Measurements from ENCODE around the gene CCDC7.
"Not testable (repeated sequence)": the region's sequence is repeated elsewhere in the genome, so short reads cannot be mapped to it uniquely, and the experiment has no call there.

The CCDC7 gene

GRCh38 chr10:32582946-32583345 lies 137.0 kb downstream of the CCDC7 start:
- no peak for DNase-seq

GRCh38 chr10:32598022-32598421 lies 152.1 kb downstream of the CCDC7 start:
- DNase-seq, result not testable (repeated sequence)

GRCh38 chr10:32600317-32600716 lies 154.4 kb downstream of the CCDC7 start:
- no peak for DNase-seq

- DNase-seq, result not testable (repeated sequence)
These were observed 155.6 kb downstream of the CCDC7 start for GRCh38 chr10:32601562-32601961.

- DNase-seq, result no peak
These were observed 159.8 kb downstream of the CCDC7 start for GRCh38 chr10:32605787-32606186.

- DNase-seq, result not testable (repeated sequence)
These were observed 164.6 kb downstream of the CCDC7 start for GRCh38 chr10:32610543-32610942.

GRCh38 chr10:32616438-32616837 lies 170.5 kb downstream of the CCDC7 start:
- no peak for DNase-seq

- DNase-seq, result no peak
These were observed 172.5 kb downstream of the CCDC7 start for GRCh38 chr10:32618482-32618881.

GRCh38 chr10:32621969-32622368 lies 176.0 kb downstream of the CCDC7 start:
- no peak for DNase-seq

- DNase-seq, result no peak
These were observed 176.5 kb downstream of the CCDC7 start for GRCh38 chr10:32622409-32622808.

GRCh38 chr10:32627183-32627582 lies 181.2 kb downstream of the CCDC7 start:
- no peak for DNase-seq

GRCh38 chr10:32629910-32630309 lies 184.0 kb downstream of the CCDC7 start:
- no peak for DNase-seq

GRCh38 chr10:32646535-32646934 lies 200.6 kb downstream of the CCDC7 start:
- no peak for DNase-seq

- no peak for DNase-seq
These were observed 204.3 kb downstream of the CCDC7 start for GRCh38 chr10:32650246-32650655.

- DNase-seq, result not testable (repeated sequence)
These were observed 211.5 kb downstream of the CCDC7 start for GRCh38 chr10:32657430-32657829.

GRCh38 chr10:32661346-32661745 lies 215.4 kb downstream of the CCDC7 start:
- no peak for DNase-seq

GRCh38 chr10:32680803-32681557 lies 235.0 kb downstream of the CCDC7 start:
- DNase-seq, result no peak

- DNase-seq, result no peak
These were observed 238.4 kb downstream of the CCDC7 start for GRCh38 chr10:32684291-32684690.

GRCh38 chr10:32687116-32687515 lies 241.2 kb downstream of the CCDC7 start:
- DNase-seq, result no peak

GRCh38 chr10:32687546-32687945 lies 241.6 kb downstream of the CCDC7 start:
- DNase-seq, result no peak

- no peak for DNase-seq
These were observed 246.2 kb downstream of the CCDC7 start for GRCh38 chr10:32692174-32692573.

GRCh38 chr10:32693441-32693979 lies 247.6 kb downstream of the CCDC7 start:
- DNase-seq, result no peak

GRCh38 chr10:32699683-32700082 lies 253.7 kb downstream of the CCDC7 start:
- DNase-seq, result not testable (repeated sequence)

GRCh38 chr10:32713560-32713959 lies 267.6 kb downstream of the CCDC7 start:
- DNase-seq, result no peak

- no peak for DNase-seq
These were observed 285.6 kb downstream of the CCDC7 start for GRCh38 chr10:32731527-32731926.

Measured in suppressor macrophage (primary cell).